HG03521 (cell line): ENCODE data around the gene FAM174B.
"Not testable (repeated sequence)": the region's sequence is repeated elsewhere in the genome, so short reads cannot be mapped to it uniquely, and the experiment has no call there.

Source experiments
- ATAC-seq: cut with Tn5 transposase; IDR thresholded peaks from one replicate; pipeline ENCODE4 v1.9.1; 2021; ENCODE audit warnings: mild to moderate bottlenecking, moderate library complexity; ENCODE audit not compliant: unreplicated experiment

Gene FAM174B

DNA sequence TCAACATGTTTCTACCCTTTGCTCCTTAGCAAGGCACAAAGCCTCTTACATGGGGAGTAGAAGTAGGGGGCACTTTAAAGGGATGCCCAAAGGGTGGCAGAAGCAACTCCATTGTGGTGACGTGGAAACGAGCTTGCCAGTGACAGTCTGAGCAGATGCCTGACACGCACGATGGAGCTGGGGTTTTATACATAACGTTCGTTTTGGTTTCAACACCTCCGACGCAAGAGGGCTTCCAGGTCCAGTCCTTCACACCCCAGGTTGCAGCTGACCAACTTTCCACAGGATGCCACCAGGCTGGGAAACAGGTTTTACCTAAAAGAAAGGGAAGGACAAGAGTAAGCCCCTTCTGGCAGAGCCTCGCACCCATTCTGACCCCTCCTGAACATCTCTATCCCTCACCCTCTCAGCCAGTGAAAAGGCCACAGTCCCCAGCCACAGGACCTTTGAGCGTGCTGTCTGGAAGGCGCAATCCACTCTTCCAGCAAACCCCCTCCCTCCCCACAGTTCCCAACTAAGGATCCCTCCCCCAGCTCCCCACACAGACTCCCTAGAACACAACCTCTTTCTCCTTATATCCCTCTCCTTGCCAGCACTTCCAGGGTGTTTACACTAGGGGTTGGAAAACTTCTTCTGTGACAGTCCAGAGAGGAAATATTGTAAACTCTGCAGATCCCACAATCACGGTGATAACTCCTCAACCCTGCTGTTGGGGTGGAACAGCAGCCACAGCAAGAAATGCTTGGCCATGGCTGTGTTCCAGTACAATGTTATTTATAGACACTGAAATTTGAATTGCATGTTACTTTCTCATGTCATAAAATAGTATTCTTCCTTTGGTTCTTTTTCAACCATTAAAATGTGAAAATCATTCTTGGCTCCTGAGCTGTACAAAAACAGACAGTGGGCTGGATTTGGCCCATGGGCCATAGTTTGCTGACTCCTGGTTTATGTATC is 36.2 kb downstream of the FAM174B start:
- no peak for ATAC-seq

DNA sequence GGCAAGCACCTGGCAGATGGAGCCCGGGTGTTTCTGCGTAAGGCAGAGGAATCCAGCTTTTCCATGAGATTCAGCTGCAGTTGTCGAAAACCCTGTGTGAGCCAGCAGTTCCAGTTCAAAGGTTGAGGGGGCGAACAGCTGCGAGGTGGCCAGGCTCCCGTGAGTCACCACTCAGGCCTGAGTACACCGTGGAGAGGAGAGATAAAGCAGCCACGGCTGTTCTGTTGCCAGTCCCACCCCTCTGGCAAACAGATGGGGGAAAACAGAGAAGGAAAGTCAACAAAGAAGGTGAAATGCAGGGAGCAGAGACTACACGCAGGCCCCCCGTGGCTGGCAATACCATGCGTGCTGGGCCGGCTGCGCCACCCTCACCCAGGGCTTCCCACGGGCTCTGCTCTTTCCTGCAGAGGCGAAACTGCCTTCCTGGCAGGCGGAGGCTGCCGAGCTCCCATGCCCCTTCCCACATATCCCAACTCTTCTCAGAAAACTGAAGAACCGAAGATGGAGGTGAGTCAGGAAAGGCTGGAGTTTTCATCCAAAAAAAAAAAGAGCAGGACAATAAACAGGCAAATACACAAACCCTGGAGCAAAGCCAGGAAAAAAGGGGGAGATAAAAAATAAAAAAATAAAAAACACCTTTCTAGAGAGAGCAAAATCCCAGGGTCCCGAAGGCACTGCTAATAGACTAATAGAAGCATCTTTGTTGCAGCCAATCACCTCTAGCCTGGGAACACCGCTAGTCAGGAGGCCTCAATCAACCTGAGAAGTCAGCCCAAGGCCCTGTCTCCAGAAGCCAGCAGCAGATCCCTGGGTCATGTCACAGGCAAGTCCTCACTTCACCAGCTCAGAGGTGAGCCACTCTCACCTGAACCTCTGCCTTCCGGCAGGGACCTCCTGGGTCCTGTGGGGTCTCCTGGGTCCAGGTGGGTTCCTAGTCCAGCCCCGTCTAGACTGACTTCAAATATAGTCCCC is 37.7 kb downstream of the FAM174B start:
- ATAC-seq, result no peak

DNA sequence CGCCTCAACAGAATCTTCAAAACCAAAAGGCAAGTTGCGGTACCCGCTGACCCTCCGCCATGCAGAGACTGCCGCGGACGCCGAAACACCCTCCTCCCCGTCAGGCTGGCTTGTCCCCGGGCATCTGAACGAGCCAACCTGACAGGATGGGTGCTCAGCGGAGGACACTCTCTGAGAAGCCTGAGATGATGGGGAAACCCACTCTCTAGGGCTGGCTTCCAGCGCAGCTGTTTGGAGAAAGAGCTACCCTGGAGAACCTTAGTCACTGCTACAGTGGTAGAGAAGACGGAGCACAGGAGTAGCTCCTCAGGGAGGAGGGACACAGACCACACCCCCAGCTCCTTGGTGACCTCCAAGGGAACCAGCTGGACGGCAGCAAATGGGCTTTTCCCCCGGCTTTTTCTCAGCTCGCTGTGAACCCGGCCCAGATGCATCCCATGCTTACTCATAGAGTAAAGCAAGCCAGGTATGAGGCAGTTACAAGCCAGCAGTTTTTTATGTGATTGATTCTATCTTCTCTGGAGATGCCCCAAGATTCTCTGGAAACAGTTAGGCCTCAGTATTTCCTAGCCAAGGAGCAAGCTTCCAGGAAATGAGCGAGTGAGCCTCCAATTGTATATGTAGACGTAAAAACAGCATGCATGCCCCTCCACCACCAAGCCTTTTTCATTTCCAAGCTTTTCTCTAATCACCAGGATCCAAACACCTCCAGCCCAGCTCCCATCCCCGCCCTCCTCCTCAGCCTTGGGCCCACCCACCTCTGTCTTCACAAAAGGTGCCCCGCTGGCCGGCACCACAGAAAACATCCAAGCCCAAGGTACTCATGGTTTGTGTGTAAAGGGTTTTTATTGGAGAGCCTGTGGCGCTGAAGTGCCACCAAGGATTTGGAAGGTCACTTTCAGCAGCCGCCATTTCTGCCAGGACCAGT is 38.7 kb downstream of the FAM174B start:
- ATAC-seq, result no peak

DNA sequence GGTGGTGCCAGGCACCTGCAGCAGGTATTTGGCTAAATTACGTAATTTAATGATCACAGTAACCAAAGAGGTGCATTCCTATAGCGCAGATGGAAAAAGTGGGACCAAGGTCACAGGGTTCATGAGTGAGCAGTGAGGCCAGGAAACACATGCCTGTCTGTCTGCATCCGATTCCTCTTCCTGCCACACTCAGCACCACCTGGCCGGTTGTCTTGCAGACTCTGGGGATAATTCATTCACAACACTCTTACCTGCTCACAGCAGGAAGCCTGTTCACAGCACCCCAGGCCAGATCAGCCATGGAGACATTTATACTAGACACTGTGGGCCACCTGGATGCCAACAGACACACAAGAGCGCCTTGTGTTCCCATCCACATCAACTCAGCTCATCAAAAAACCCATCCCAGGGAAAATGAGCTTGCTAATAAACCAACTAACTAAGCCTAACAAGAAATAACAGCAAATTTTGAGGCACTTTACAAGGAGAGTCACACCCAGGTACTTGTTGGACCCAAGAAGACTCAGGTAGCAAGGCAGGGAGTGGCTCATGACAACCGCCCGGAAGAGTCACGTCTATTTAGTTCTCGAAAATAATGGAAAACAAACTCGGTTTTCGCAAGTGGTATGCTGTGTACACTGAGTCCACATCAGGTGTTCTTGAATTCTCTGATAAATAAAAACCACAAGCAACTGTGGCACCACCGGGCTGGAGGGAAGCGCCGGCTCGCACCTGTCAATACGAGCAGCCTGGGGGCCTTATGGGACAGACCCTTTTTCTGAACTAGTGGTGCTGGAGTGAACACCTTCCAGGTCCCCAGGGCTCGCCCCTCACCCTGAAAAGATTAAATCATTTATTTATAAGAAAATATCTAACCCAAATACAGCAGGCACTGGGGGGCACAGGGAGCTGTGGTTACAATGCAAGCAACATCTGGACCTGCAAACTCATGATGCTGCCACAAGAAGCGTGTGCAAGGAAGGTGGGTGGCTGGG is 40.5 kb downstream of the FAM174B start:
- no peak for ATAC-seq

GRCh38 chr15:92614301-92614700 is 41.3 kb downstream of the FAM174B start:
- no peak for ATAC-seq

GRCh38 chr15:92613841-92614240 is 41.7 kb downstream of the FAM174B start:
- no peak for ATAC-seq

DNA sequence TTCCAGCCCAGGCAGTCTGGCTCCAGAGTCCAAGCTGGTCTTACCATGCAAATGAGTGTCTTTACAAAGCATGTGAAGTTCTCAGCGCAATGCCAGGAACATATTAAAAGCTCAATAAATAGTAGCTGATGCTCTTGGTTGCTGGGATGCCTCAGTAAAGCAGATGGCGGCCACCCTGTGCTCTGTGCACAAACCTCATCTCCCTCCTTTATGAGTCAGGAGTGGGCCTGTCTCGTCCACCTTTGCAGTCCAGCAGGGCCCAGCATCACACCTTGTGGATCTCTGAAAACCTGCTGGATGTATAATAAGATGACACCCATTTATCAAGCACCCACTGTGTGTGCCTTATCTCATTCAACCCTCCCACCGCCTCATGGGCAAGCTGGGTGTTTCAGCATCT is 42.7 kb downstream of the FAM174B start:
- ATAC-seq, result no peak

DNA sequence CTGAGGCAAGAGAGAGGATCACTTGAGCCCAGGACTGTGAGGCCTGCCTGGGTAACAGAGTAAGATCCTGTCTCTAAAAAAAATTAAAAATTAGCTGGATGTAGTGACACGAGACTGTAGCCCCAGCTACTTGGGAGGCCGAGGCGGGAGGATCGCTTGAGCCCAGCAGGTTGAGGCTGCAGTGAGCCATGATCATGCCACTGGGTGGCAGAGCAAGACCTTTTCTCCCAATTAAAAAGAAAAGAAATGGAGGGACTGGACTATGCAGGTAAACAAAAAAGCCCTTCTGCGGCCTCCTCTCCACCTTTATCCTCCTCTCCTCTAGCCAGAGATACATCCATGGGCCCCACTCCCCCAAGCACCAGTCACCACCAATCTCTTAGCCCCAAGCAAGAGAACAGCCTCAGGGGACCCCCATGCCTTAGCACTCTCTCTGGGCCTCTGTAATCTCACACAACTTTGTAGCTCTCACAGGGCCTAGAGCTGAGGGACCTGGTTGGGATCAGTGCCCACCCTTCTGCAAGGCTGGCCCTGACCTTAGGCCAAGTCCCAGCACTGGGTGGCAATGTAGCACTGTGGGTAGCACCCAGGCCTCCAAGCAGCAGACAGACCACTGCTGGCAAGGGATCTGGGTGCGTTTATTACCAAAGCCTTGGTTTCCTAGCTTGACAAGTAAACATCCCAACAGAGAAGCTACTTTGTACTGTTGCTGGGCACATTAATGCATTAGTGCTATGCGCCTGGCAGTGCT is 43.4 kb downstream of the FAM174B start:
- no peak for ATAC-seq

GRCh38 chr15:92611150-92611549 is 44.4 kb downstream of the FAM174B start:
- no peak for ATAC-seq

GRCh38 chr15:92610101-92610520 is 45.5 kb downstream of the FAM174B start:
- ATAC-seq, result no peak

- no peak for ATAC-seq
These were observed 46.5 kb downstream of the FAM174B start for GRCh38 chr15:92608866-92609700.

- not testable (repeated sequence) for ATAC-seq
These were observed 48.8 kb downstream of the FAM174B start for GRCh38 chr15:92606836-92607150.

DNA sequence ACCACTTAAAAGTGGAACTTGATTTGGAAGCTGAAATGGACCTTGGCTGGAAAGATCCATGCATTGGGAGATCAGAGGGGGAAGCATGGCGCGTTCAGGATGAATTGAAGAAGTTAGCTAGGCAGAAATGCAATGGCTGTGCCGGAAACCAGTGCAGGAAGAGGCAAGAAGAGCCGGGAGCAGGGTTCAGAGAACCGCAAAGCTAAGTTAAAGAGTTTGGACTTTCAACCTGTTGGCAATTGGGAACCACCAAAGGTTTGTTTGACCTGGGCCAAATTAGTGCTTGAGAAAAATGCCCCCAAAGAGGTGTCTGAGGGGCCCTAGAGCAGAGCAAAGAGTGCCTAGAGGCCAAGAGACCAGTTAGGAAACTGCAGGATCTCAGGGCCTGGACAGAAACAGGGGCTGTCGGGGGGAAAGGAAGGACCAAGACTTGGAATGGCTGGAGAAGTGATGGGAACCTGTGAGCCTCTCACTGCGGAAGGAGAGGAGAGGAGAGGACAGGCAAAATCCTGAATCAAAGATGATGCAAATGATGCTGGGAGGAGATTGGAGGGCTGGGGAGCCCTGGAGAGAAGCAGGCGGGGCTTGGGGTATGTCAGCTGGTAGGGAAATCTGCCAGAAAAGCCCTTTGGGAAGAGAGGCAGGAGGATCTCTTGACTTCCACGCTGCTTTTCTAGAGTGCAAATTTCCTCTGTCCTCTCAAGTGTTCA is 49.3 kb downstream of the FAM174B start:
- ATAC-seq, result no peak

GRCh38 chr15:92605225-92605944 is 50.2 kb downstream of the FAM174B start:
- no peak for ATAC-seq

DNA sequence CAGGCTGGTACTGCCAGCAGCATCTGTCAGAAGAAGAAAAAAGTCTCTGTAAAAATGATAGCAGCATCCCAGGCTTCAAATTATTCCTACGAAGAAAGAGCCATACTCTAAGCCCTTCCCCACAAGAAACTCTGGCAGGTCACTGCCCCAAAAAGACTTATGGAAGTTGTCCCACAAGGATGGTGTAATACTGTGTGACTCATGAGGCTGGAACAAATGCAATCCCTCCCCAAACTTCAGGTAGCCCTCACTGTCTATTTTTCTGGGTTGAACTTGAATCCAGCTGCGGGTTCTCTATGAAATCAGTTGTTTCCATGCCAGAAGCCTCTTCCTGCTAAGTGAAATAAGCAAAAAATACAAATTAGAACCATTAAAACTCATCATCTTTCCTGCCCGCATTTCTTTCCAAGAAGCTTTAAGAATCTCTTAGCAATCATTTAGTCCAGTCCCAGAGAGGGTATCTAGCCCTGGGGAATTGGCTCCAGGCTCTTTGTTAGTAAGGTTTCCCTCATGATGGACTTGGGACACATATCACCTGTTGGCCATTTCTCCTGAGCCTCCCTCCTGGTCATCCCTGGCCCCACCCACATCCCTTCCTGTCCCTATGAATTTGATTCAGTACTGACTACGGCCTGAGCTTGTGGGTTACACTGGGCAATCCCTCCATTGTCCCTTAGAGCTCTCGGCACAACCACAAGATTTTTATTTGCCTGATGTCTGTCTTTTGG is 51.7 kb downstream of the FAM174B start:
- no peak for ATAC-seq

DNA sequence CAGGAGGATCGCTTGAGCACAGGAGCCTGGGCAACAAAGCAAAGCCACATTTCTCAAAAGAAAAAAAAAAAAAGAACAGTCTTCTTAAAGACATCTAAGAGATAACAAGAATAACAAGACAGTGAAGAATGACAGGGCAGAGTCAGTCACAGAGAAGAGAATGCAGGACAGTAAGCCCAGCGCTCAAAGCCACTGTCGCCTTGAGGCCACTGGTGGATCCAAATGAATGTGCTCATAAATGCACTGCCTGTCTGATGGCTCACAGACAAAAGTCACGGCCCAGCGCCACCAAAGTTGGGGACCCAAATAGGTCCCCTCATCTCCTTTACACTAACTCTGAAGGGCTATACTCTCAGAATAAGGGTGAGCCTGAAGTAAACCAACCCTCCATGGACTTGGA is 52.3 kb downstream of the FAM174B start:
- no peak for ATAC-seq
